Lung (tissue), 12 donors: ENCODE data around the gene ZNF488. TPM values are rescaled to one million over a fixed set of nuclear protein-coding genes. Genes with fewer than 3 reads are reported as not detected.

Experiments used
- ATAC-seq: fragments of 200-7000 bp; cut with Tn5 transposase; one replicate; pipeline ENCODE4 v1.9.1; 2020; ENCODE audit warnings: moderate number of reproducible peaks; ENCODE audit not compliant: insufficient read depth, low FRiP score
- DNase-seq, 3 donors: peaks; one replicate each; pipeline ENCODE4 v3.0.0-alpha.2; 2013 to 2017
- H3K27ac ChIP-seq, 2 donors: one replicate each; pipeline ENCODE4 v1.5.1; 2013; ENCODE audit warnings: mild to moderate bottlenecking in 2 of 2, moderate library complexity in 2 of 2, control low read depth in 1 of 2, inconsistent platforms in 1 of 2, low read depth in 1 of 2, low read length in 1 of 2
- H3K27me3 ChIP-seq, 3 donors: one replicate each; pipeline ENCODE4 v1.5.1; 2013; ENCODE audit warnings: low read length in 2 of 3; ENCODE audit not compliant: control insufficient read depth in 3 of 3, insufficient read depth in 3 of 3
- H3K36me3 ChIP-seq, 4 donors: one replicate each; pipeline ENCODE4 v1.5.1; 2013; ENCODE audit warnings: low read length in 4 of 4, mild to moderate bottlenecking in 1 of 4, moderate library complexity in 1 of 4; ENCODE audit not compliant: control insufficient read depth in 4 of 4, insufficient read depth in 4 of 4
- H3K4me1 ChIP-seq, 5 donors: one replicate each; pipeline ENCODE4 v1.5.1; 2013; ENCODE audit warnings: low read length in 5 of 5, mild to moderate bottlenecking in 2 of 5, moderate library complexity in 1 of 5; ENCODE audit not compliant: control insufficient read depth in 5 of 5, insufficient read depth in 5 of 5
- H3K4me3 ChIP-seq: one replicate; pipeline ENCODE4 v1.5.1; 2013; ENCODE audit warnings: mild to moderate bottlenecking, control low read depth, moderate library complexity
- H3K9ac ChIP-seq, 2 donors: one replicate each; pipeline ENCODE4 v1.5.1; 2013; ENCODE audit warnings: low read length in 2 of 2, control low read depth in 1 of 2; ENCODE audit not compliant: insufficient read depth in 1 of 2
- H3K9me3 ChIP-seq, 4 donors: one replicate each; pipeline ENCODE4 v1.5.1; 2013; ENCODE audit warnings: low read length in 3 of 4, mild to moderate bottlenecking in 1 of 4, moderate library complexity in 1 of 4; ENCODE audit not compliant: control insufficient read depth in 4 of 4, insufficient read depth in 3 of 4
- CTCF ChIP-seq: IDR thresholded peaks from 2 replicates; pipeline ENCODE4 v1.5.1; 2012; ENCODE audit warnings: mild to moderate bottlenecking; ENCODE audit errors: control extremely low read depth, extremely low read depth
- WGBS, 2 donors: extraction: QIAGEN DNeasy Blood & Tissue Kit; methylation state at CpG; one replicate each; pipeline ENCODE4 v1.1.7; 2013; 5-methylcytosine and 5-hydroxymethylcytosine counted together
- polyA plus RNA-seq, 2 donors: library from polyadenylated mRNA; stranded (reverse); fragments of 200-250 nt; gene quantifications; one replicate each; pipeline ENCODE4 v1.2.1, GENCODE V29; 2013
- total RNA-seq, 2 donors: library from RNA; depleted of rRNA in 1 of 2; stranded (reverse); fragments of >200 nt in 1 of 2; gene quantifications; one replicate each; pipeline ENCODE4 v1.2.1, GENCODE V29; 2014 to 2021
- donor health status: control.
- donor health status: control.
- donor health status: Bipolar disorder and iron deficiency.
- donor health status: healthy.
- donor health status: DM: yes; HTN: yes; CAD: no.

Gene ZNF488
- total and polyA plus RNA-seq, 4 donors, result 0.15 to 0.64 (median 0.42) TPM

- no peak for ATAC-seq
- Histone ChIP-seq H3K9me3 (no peaks in the 10 kb centered on the region), H3K27ac (no peak overlapping the region), H3K27me3 (no peaks in the 10 kb centered on the region), H3K4me3 (no peak overlapping the region), H3K9ac (no peak overlapping the region), H3K4me1 (peaks cover 0 to 24% (median 3%) of the 10 kb centered on the region in 5 donors), H3K36me3 (no peaks in the 10 kb centered on the region)
- WGBS, 2 donors, result 87 to 94% methylated on average over 7 of the region's 7 CpGs
- TF ChIP-seq CTCF, result no peak
- peak in 1 of 3 donors; percentile 10 for DNase-seq
These were observed 12.2 kb downstream of the ZNF488 start for GRCh38 chr10:47371629-47372485.

- no peaks in the 10 kb centered on the region for H3K27me3 ChIP-seq
- no peaks in the 10 kb centered on the region for H3K36me3 ChIP-seq
- H3K9me3 ChIP-seq, result no peaks in the 10 kb centered on the region
- 93 to 96% methylated on average over 7 of the region's 7 CpGs for WGBS, 2 donors
- H3K4me3 ChIP-seq, result no peak overlapping the region
- no peak overlapping the region for H3K27ac ChIP-seq
- TF ChIP-seq CTCF, result no peak
- ATAC-seq (no peak), DNase-seq (peak in 1 of 3 donors; percentile 1)
- H3K9ac ChIP-seq, result no peak overlapping the region
- H3K4me1 ChIP-seq, result peaks cover 0 to 20% (median 3%) of the 10 kb centered on the region in 5 donors
These were observed 13.2 kb downstream of the ZNF488 start for GRCh38 chr10:47370878-47371277.

GRCh38 chr10:47370015-47370767, 13.9 kb downstream of the ZNF488 start:
- no peak for TF ChIP-seq CTCF
- Histone ChIP-seq H3K4me3 (no peak overlapping the region), H3K9me3 (no peaks in the 10 kb centered on the region), H3K36me3 (no peaks in the 10 kb centered on the region), H3K27ac (no peak overlapping the region), H3K4me1 (peaks cover 0 to 14% (median 3%) of the 10 kb centered on the region in 5 donors), H3K27me3 (no peaks in the 10 kb centered on the region), H3K9ac (no peak overlapping the region)
- 95% methylated on average over 11 of the region's 11 CpGs for WGBS, 2 donors
- no peak for ATAC-seq
- DNase-seq, result peak in 1 of 3 donors; percentile 7
